ENCODE data around the gene PGS1. TPM values are rescaled to one million over a fixed set of nuclear protein-coding genes. Genes with fewer than 3 reads are reported as not detected.

Gene PGS1
- total and polyA plus RNA-seq, 2 donors (not counting 1 experiment from before 2014, with no cell fraction given): 22.4 to 34.5 TPM

DNA sequence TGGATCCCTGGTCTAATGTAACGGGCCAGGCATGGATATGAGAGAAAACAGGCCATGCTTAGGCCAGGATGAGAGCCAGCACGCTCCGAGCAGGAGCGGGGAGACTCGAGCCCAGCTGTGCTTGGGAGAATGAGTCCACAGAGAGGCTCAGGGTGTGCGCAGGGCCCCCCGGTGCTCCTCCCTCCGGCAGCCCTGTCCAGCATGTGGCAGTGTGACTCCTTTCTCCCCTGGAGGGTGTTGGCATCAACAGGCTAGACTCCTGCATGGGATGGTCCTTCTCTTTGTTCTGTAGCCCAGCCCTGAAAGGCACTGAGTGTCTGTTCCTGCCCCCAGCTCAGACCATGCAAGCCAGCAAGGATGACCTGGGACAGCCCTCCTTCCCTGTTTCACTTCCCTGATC, 23.4 kb downstream of the PGS1 start:
- Histone ChIP-seq H3K4me2 (ENCODE audit: extremely low read depth, insufficient read depth, low read length) (no peak overlapping the region), H2AFZ (ENCODE audit: low read length) (no peak overlapping the region), H3K27me3 (ENCODE audit: control insufficient read depth, insufficient read depth, low read length) (no peaks in the 10 kb centered on the region), H3K4me3 (replicated peaks in 1 of 4; ENCODE audit: control extremely low read depth in 1 of 4, insufficient read depth in 1 of 4, low read depth in 3 of 4, low read length in 4 of 4) (no peak overlapping the region), H4K20me1 (ENCODE audit: control insufficient read depth, extremely low read depth, insufficient read depth, low read length) (no peaks in the 10 kb centered on the region), H3K9me3 (ENCODE audit: control insufficient read depth, insufficient read depth, low read depth, low read length) (no peaks in the 10 kb centered on the region), H3K4me1 (ENCODE audit: control insufficient read depth, extremely low read depth, insufficient read depth, low read length) (peaks cover 8% of the 10 kb centered on the region), H3K27ac (ENCODE audit: insufficient read depth, low read length) (no peak overlapping the region), H3K9ac (ENCODE audit: insufficient read depth, low read length) (no peak overlapping the region), H3K79me2 (ENCODE audit: control insufficient read depth, insufficient read depth, low read length) (peaks cover 24% of the 10 kb centered on the region), H3K36me3 (ENCODE audit: control insufficient read depth, insufficient read depth, low read length) (peaks cover 34% of the 10 kb centered on the region)
- TF ChIP-seq EZH2 (IDR thresholded peaks at IDR 0.05; ENCODE audit: low read length, missing control alignments): no peak
- TF ChIP-seq, protein P1, sequence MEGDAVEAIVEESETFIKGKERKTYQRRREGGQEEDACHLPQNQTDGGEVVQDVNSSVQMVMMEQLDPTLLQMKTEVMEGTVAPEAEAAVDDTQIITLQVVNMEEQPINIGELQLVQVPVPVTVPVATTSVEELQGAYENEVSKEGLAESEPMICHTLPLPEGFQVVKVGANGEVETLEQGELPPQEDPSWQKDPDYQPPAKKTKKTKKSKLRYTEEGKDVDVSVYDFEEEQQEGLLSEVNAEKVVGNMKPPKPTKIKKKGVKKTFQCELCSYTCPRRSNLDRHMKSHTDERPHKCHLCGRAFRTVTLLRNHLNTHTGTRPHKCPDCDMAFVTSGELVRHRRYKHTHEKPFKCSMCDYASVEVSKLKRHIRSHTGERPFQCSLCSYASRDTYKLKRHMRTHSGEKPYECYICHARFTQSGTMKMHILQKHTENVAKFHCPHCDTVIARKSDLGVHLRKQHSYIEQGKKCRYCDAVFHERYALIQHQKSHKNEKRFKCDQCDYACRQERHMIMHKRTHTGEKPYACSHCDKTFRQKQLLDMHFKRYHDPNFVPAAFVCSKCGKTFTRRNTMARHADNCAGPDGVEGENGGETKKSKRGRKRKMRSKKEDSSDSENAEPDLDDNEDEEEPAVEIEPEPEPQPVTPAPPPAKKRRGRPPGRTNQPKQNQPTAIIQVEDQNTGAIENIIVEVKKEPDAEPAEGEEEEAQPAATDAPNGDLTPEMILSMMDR (conservative IDR thresholded peaks at IDR 0.05 in 1 of 2, IDR thresholded peaks at IDR 0.05 in 1 of 2; ENCODE audit: low read depth in 1 of 2, low read length in 2 of 2): no peak
- no peak for DNase-seq (ENCODE audit: low read depth in 2 of 2)

DNA sequence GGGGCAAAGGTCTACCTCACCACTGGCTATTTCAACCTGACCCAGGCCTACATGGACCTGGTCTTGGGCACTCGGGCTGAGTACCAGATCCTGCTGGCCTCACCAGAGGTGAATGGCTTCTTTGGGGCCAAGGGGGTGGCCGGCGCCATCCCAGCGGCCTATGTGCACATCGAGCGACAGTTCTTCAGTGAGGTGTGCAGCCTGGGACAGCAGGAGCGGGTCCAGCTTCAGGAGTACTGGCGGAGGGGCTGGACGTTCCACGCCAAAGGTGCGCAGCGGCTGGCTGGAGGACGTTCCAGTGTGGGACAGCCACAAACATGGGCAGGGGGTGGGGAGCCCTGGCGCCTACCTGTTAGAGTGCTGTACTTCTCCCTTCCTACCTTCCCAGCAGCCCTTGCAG, 25.4 kb downstream of the PGS1 start:
- peaks cover 31% of the 10 kb centered on the region for H3K36me3 ChIP-seq (ENCODE audit: control insufficient read depth, insufficient read depth, low read length)
- H3K27ac ChIP-seq (ENCODE audit: insufficient read depth, low read length): no peak overlapping the region
- TF ChIP-seq, protein P1 (conservative IDR thresholded peaks at IDR 0.05 in 1 of 2, IDR thresholded peaks at IDR 0.05 in 1 of 2; ENCODE audit: low read depth in 1 of 2, low read length in 2 of 2): no peak
- no peak for TF ChIP-seq EZH2 (IDR thresholded peaks at IDR 0.05; ENCODE audit: low read length, missing control alignments)
- no peaks in the 10 kb centered on the region for H3K4me1 ChIP-seq (ENCODE audit: control insufficient read depth, extremely low read depth, insufficient read depth, low read length)
- peaks cover 33% of the 10 kb centered on the region for H3K79me2 ChIP-seq (ENCODE audit: control insufficient read depth, insufficient read depth, low read length)
- no peak for DNase-seq (ENCODE audit: low read depth in 2 of 2)
- no peak overlapping the region for H3K4me2 ChIP-seq (ENCODE audit: extremely low read depth, insufficient read depth, low read length)
- no peak overlapping the region for H3K9ac ChIP-seq (ENCODE audit: insufficient read depth, low read length)
- H3K27me3 ChIP-seq (ENCODE audit: control insufficient read depth, insufficient read depth, low read length): no peaks in the 10 kb centered on the region
- no peaks in the 10 kb centered on the region for H4K20me1 ChIP-seq (ENCODE audit: control insufficient read depth, extremely low read depth, insufficient read depth, low read length)
- no peak overlapping the region for H3K4me3 ChIP-seq (replicated peaks in 1 of 4; ENCODE audit: control extremely low read depth in 1 of 4, insufficient read depth in 1 of 4, low read depth in 3 of 4, low read length in 4 of 4)
- H3K9me3 ChIP-seq (ENCODE audit: control insufficient read depth, insufficient read depth, low read depth, low read length): no peaks in the 10 kb centered on the region
- H2AFZ ChIP-seq (ENCODE audit: low read length): no peak overlapping the region

DNA sequence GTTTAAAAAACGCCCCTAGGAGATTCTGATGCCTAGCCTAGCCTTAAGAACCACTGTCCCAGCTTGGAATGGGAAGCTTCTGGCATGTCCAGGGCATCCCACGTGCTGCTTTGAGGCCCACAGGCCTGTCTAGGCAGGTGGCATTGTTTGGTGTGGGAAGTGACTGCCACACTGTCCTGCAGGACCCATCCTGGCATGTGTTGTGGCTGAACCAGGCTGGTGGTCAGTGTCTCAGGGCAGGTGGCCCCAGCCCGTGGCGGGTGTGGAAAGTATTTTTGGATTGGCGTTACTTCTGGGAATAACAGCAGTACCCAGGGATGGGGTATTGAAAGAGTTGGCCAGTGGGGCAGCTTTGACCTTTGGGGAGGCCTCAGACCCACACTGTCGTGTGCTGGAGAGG, 27.9 kb downstream of the PGS1 start:
- Histone ChIP-seq H3K36me3 (ENCODE audit: control insufficient read depth, insufficient read depth, low read length) (peaks cover 12% of the 10 kb centered on the region), H3K79me2 (ENCODE audit: control insufficient read depth, insufficient read depth, low read length) (peaks cover 39% of the 10 kb centered on the region), H3K27ac (ENCODE audit: insufficient read depth, low read length) (no peak overlapping the region), H3K4me2 (ENCODE audit: extremely low read depth, insufficient read depth, low read length) (no peak overlapping the region), H4K20me1 (ENCODE audit: control insufficient read depth, extremely low read depth, insufficient read depth, low read length) (no peaks in the 10 kb centered on the region), H3K27me3 (ENCODE audit: control insufficient read depth, insufficient read depth, low read length) (no peaks in the 10 kb centered on the region), H2AFZ (ENCODE audit: low read length) (no peak overlapping the region), H3K9ac (ENCODE audit: insufficient read depth, low read length) (no peak overlapping the region), H3K9me3 (ENCODE audit: control insufficient read depth, insufficient read depth, low read depth, low read length) (no peaks in the 10 kb centered on the region), H3K4me1 (ENCODE audit: control insufficient read depth, extremely low read depth, insufficient read depth, low read length) (peaks cover 3% of the 10 kb centered on the region), H3K4me3 (replicated peaks in 1 of 4; ENCODE audit: control extremely low read depth in 1 of 4, insufficient read depth in 1 of 4, low read depth in 3 of 4, low read length in 4 of 4) (no peak overlapping the region)
- DNase-seq (ENCODE audit: low read depth in 2 of 2): no peak
- TF ChIP-seq EZH2 (IDR thresholded peaks at IDR 0.05; ENCODE audit: low read length, missing control alignments): no peak
- TF ChIP-seq, protein P1 (conservative IDR thresholded peaks at IDR 0.05 in 1 of 2, IDR thresholded peaks at IDR 0.05 in 1 of 2; ENCODE audit: low read depth in 1 of 2, low read length in 2 of 2): no peak
